Forelimb muscle (tissue), 1 donor: ENCODE results near the gene NLGN1. TPM values are rescaled to one million over a fixed set of nuclear protein-coding genes. Genes with fewer than 3 reads are reported as not detected.

Experiments
- DNase-seq: peaks from one replicate; pipeline ENCODE4 v3.0.0-alpha.2; 2013; ENCODE audit warnings: low read depth
- polyA plus RNA-seq: library from polyadenylated mRNA; unstranded; fragments of 120-200 nt; gene quantifications from one replicate; pipeline ENCODE4 v1.2.1, GENCODE V29; 2013; ENCODE audit not compliant: insufficient read length

The NLGN1 gene
- polyA plus RNA-seq, 1 donor, result 1.5 TPM

DNA sequence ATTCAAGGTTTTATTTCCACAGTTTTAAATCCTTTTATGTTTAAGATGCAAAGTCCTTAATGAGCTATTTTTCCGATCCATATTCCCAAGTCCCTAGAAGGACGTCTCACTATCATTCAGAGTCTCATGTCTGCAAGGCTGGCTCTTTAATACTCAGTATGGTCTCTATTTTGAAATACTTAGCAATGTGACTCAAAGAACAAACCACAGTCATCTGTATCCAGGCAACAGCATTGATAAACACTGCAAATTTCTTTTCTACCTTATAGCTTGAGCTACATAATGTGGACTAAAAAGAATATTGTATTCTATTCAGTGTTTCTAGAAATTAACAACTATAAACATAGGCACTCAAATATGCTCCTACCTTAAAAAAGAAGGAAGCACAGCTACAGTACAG, 873.3 kb downstream of the NLGN1 start:
- no peak for DNase-seq

DNA sequence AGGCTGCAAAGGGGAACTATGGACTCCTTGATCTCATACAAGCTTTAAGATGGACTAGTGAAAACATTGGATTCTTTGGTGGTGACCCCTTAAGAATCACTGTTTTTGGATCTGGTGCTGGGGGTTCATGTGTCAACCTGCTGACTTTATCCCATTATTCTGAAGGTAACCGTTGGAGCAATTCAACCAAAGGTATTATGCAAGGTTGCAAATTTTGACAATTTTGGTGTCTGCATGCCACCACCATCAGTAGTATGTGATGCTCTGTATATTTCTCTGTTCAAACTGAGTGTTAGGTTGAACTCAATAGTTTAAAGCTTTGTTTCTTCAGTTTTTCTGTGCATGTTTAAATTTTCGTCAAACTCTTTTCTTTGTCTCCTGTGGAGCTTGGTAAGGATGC, 877.8 kb downstream of the NLGN1 start:
- DNase-seq, result no peak

DNA sequence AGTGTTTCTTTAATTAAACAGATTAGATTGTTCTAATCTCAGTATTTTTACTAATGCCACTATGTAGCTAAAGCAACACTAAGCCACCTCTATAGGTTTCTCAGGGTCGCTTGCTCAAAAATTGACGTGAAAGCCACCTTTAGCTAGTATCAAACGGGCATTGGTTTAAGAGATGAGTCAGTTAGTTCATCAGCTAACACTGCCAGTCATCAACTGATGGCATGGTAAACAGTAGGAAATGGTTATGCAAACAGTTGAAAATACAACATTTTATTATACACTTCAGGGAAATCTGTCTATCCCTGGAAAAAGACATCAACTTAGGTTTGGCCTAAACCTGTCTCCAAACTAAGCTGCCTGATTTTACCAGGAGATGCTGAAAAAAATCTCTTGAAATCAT, 879.3 kb downstream of the NLGN1 start:
- DNase-seq, result no peak

DNA sequence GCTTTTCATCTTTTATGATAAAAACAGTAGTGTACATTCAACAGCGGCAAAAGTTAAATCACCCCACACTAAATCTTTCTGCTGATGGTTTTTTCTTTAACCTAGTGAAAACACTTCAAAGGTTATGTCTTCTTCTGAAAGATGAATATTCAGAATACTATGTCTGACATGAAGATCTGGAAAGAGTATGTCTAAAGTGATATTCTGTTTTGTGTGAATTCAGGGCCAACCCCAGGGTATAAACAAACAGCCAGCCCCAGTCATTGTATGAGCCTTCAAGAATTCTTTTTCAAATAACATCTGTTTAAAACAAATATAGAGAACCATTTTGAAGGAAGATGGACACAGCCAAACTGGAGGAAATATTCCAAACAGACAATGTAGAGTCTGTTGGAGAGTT, 880.5 kb downstream of the NLGN1 start:
- no peak for DNase-seq

DNA sequence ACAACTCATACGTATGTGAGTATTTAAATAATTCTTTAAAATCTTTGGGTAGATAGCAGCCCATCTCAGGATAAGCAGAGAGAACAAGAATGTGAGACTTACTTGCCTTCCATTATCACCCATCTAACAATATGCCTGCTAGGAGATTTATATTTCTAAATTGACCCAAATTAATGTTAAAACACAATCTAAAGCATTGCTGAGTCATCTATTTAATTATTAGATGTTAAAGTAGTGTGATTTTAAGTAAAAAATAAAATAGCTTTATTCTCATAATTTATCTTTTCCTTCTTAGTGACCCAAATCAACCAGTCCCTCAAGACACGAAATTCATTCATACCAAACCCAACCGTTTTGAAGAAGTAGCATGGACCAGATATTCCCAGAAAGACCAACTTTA, 882.6 kb downstream of the NLGN1 start:
- no peak for DNase-seq

DNA sequence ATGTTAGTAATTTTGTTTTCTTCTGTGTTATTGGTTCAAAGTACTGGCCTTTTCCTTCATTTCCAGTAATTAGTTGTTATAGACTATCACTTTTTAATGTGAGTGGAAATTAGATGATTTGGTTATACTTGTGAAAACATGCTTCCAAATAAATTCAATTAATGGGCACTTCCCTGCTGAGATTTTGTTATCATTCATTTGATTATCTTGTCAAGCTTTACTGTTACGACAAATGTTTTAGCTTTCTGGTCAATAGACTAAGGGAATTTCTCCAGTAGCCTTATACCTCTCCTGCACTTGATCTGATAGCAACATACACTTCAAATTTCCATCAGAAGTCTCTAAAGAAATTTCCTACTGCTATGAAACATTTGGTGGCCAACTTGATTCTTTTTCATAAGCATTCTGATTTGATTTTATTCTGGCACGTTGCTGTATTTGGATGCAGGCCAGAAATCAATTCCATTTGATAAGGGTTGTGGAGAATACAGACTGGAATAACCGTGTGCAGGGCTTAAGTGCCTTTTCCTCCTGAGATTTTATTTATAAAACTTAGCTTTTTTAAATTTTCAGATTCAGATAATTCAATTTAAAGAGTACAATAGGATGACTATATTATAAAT, 887.8 kb downstream of the NLGN1 start:
- DNase-seq, result no peak

DNA sequence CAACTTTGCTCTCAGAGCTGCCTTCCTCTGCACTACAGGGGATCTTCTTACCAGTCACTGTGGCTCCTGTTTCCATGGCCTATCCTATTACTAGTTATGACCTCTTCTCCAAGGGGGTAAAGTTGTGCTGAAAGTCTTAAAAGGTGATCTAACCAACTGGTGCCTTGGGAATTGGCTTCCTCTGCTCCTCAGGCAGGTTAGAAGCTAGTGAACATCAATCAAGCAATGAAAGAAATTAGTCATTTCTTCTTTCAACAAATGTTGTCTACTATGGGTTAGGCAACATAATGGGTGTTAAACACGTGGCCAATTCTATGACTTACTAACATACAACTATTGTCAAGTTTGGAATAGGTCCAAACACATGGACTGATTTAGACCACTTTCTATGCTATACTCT, 890.2 kb downstream of the NLGN1 start:
- DNase-seq, result no peak

DNA sequence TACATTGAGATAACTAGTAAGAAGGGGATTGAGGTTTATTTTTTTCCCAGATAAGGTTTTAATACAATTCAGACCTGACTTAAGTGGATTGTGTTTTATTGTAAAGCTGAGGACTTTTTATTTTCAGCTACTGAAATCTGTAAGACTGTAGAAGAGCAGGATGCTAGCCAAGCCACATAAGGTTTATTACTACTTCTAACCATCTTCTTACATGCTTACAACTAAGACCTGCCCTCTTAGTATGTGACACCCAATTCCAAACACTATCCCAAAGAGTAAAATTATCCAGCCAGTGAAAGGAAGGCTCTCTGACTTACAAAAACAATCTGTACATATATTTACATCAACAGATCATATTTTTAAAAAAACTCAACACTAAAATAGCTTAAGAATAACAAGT, 897.1 kb downstream of the NLGN1 start:
- DNase-seq, result no peak

DNA sequence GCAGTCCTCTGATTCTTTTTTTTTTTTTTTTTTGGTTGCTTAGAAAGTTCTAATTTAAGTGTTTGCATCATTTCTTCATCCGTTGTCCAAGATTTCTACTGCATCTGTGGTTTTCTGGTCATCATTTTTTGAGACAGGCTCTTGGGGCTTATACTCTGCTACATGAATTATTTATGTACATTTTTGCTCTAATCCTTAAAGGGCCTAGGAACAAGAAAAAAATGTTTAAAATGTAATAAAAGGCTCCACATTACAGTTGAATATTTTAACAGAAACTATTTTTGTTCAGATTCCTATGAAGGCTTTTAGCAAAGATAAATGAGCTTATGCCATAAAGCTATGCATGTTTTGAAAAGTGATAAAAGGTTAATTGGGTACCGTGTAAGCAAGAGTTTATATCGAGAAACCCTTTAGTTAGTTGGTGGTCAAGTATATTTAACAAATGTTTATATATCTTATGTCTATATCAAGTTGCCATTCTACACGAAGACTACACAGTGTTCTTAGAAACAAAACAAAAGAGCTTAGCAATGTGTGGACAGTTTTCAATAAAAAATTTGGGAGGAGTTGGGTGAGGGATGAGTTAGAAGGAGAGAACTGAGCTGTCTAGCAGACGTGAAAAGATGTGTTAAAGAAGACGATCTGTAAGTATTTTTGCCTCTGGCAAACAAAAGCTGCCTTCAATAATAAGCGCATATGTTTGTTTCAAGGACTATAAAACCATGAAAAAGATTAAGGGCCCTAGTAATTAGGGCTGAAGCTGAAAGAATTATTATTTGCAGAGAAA, 898.0 kb downstream of the NLGN1 start:
- no peak for DNase-seq

DNA sequence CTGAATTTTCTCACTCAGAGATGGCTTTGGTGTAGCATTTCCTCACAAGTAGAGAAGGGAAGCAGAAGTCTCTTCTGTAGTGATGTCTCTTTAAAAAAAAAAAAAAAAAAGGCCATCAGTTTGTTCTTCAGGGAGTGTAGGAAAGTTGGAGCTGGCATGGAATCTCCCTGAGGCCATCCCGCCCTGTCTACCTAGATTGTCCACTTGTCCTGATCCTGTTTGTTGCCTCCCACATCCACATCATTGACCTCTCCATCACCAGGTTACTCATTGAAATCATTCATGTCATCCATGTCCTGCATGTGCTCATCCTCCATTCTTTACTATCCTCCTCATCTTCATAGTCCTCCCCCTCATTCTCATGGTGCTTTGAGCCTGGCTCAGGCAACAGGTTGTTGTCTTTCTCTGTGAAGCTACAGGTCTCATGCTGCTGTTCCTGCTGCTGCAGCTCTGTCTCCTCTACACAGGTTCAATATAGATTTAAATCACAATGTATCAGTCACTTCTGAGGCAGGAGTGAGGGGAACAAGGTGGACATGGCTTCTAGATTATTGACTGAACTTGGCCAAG, 905.3 kb downstream of the NLGN1 start:
- DNase-seq, result no peak

DNA sequence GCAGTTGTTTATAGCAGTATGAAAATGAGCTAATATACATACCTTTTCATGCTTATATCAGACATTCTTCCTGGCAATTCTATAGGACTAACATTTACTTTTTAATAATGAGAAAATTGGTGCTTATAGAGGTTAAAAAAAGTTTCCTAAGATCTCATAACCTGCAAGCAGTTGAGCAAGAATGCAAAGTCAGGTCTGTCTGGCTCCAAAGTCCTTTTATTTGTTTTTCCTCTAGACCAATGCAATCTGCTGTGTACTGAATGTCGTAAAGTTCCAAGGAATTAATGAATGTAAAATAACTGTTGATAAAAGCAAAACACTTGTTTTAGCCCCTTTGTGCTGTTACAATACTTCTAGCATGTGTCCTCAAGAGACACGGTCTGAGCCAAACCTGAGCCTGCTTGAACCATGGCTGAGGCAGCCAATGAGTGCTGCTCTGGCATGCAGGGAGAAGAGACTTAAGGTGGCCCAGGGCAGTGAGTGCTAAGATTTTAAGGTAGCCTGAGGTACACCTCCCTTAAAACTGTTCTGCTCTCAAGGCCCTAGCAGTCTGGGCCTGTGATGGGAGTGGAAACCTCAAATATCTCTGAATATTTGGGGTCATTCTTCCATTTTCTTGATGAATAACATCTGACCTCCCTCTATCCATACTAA, 906.5 kb downstream of the NLGN1 start:
- DNase-seq, result no peak

DNA sequence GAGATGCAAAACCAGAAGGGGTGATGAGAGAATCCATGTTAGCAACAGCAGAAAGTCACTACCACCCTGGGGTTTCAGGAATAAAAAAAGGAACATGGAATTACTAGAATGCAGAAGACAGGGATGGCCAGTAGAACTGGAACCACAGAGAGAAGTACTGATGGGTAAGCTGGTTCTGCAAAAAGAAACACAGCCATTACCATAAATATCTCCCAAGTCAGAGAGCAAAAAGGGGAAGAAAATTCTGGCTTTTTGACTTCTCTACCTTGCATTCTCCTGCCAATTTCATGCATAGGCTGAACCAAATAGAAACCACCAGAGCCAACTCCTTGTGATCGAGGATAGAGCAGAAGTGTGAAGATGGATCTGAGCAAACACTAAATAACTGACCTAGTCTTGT, 911.2 kb downstream of the NLGN1 start:
- DNase-seq, result no peak

DNA sequence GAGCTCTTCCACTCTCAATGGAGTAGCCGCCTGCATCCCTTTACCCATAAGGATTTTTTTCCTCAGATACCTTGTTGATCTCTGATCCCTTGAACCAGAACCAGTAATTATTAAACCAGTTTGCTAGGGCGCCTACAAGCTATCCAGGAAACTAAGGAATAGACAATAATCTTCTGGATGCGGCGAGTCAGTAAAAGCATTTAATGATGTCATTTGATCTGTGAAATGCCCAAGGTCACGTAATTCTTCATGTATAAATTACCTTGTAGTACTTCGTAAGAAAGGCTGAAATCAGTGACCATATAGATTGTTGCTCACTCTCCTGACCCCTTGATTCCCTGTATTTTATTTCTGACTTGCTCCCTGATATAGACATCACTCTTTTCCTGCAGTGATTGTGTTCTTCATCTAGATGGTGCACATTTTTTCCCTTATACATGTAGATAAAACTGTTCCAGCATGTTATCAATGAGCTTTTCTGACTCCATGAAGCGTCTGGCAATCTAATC, 913.0 kb downstream of the NLGN1 start:
- DNase-seq, result no peak

DNA sequence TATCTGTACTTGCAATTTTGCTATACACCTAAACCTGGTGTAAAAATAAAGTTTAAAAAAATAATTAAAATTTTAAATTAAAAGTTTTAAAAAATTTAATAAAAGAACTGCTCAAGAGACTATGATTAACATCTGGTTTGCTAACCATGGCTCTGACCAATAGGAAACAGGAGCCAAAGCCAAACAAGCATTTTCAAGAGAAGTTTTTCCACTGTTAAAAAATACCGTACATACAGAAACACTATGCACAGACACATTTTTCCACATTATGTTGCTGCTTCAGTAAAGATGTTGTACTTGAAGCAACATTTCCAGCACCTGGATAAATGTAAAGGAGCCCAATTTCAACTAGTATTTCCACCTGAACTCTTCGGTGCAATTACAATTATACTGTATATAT, 917.7 kb downstream of the NLGN1 start:
- DNase-seq, result no peak

DNA sequence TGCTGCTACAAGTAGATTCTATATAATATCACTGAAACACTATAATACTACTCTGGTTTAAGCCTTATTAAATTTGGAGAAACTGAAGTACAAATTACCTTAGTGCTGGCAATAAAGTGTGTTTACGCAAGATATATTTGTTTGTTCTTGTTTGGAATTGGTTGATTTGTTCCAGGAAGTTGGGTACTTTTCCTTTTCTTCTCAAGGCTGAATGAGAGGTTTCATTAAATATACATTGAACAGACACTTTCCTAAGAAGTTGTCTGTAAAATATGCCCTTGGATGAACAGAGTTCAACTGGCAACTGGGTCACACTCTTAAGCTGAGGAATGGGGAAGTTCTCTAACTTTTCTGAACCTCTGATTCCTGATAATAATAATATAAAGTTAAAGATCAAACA, 919.5 kb downstream of the NLGN1 start:
- DNase-seq, result no peak

DNA sequence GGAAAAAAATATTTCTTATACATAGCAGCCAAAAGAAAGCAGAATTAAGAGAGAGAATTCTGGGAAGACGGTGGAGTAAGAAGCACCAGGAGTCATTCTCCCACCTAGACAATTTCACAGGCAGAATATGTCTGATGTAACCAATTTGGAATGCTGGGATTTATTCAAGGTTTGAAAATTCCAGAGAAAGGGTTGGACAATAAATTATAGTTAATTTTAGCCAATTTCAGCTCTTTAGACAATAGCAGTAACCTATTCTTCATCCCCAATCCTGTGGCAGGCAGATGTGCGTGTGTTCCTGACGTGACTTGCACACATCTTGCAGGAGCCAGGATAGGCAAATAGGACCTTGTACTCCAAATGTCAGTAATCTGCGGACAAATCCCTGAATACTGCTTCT, 920.6 kb downstream of the NLGN1 start:
- no peak for DNase-seq

DNA sequence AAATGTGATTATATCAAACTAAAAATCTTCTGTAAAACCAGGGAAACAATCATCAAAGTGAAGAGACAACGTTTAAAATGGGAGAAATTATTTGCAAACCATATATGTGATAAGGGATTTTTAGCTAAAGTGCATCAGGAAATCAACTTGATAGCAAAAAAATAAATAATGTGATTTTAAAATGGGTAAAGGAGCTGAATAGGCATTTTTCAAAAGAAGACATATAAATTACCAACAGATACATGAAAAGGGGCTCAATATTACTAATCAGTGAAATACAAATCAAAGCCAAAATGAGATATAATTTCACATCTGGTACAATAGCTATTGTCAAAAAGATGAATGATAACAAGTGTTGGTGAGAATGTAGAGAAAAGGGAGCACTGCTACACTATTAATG, 924.0 kb downstream of the NLGN1 start:
- no peak for DNase-seq

DNA sequence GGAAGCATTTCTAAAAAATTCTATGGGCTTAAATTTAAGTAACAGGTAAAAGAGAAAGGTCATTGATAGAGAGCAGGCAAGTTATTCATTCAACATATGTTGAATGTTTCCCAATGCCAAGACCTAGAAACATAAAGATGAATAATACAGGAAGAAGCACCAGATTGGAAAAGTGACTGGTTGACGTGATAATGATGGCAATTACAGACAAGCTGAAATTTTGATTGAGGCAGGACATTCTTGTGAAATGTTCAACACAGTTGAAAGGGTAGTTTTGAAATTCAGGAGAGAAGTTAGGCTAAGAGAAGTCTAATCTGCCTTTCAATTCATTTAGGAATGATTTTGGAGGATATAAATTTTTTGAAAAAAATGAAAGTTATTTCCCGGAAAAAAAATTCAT, 925.2 kb downstream of the NLGN1 start:
- DNase-seq, result no peak

DNA sequence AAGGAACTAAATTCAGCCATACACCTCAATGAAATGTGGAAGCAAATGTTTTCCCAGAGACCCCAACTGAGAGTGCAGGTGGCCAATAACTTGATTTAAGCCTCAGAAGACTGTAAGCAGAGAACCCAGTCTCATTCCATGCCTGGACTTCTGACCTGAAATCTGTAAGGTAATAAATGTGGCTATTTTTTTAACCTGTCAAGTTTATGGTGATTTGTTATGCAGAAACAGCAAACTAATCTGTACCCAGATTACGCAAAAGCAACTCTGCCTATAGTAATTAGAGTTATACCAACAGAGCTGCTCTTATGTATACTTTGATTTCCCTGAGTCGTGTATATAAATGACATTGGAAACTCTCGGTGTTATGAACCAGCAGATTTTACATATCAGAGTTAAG, 927.6 kb downstream of the NLGN1 start:
- no peak for DNase-seq

DNA sequence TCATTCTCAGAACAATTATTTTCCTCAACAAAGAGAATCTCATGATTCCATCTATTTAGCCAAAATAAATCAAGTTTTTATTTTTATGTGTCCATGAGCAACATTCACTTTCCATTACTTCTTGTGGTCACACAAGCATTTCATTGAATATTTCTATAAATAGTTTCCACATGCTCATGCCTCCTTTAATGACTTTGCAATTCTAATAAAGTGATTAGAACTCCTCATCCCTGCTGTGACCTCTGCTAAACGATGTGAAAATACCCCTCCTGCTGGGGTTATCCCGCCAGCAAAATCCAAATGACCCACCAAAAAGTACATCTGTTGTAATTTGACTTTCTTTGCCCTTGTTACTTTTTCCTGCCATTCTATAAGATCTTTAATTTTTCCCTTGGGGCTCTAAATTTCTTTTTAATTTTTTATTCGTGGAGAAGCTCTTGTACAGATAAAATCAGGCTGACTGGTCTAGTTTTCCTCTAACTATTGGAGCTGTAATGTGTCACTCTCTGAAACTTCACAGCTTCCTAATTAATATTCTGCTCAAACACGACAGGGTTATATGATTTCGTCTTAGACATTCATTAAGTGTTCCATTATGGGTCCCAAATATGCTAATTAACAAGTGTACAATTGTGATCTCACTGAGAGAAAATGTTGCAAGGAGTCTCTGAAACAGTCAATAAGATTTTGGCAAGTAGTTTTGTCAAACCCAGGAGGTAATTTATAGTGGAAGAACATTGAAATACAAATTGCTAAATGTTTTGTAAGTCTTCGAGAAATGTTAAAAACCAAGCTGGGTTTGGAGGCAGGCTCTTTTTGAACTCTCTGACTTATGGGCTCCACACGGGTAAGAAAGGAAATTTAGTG, 928.5 kb downstream of the NLGN1 start:
- no peak for DNase-seq

DNA sequence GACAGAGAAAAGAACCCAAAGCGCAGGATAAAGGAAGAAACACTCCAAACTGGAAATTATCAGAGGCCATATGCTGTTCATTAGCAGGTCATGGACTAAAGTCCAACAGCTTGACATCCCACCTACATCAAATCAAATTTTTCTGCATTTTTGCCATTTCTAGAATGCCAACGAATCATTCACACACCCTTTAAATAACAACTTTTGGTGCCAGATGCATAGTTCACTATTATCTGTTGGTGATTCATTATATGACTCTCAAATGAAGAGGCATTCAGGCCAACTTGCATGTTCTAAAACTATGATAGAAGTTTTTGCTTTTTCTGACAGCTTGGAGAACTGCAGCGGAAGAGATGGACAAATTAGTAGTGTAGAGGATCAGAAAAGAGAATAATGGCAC, 931.8 kb downstream of the NLGN1 start:
- DNase-seq, result no peak

DNA sequence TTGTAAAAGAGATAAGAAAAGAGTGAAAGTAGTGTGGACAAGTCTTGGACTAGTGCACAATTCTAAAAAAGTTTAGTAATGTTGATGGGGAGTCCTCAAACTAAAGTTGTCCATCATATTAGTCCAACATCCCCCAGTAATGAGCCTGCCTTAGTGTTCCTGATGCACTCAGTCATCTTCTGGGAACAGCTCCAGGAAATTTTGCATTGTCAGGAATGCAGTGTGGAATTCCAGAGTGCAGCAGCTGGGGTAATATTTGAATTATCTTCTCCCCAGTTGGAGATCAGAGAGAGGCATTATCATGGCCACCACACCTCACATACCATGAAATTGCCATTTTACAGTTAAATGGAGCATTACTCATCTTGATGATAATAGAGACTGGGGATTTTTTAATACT, 932.8 kb downstream of the NLGN1 start:
- DNase-seq, result no peak
